GM12878 (cell line): Measurements from ENCODE around the gene MVP. TPM values are rescaled to one million over a fixed set of nuclear protein-coding genes. Genes with fewer than 3 reads are reported as not detected.

Experiments
- ATAC-seq: fragments of 200-7000 bp; cut with Tn5 transposase; 3 replicates; pipeline ENCODE4 v1.9.1; 2020; ENCODE audit warnings: mild to moderate bottlenecking, moderate library complexity
- BruUV-seq: library from RNA; stranded (reverse); fragments of 400-500 nt; replicated peaks from 2 replicates; lab custom pipeline; 2021; lab: Mats Ljungman, UMichigan
- CTCF ChIA-PET: fragments of 300-600 bp; sonication (Branson Sonifier 250); formaldehyde crosslinking; extraction: SDS; loops from one replicate; lab custom pipeline; 2021; ENCODE audit warnings: inconsistent platforms; lab: Yijun Ruan, JAX
- POLR2A ChIA-PET: fragments of 350-600 bp; formaldehyde crosslinking; extraction: SDS; loops from one replicate; lab custom pipeline; 2021; ENCODE audit warnings: inconsistent platforms; lab: Charles Lee
- RAD21 ChIA-PET: fragments of 300-600 bp; sonication (Branson Sonifier 250); formaldehyde crosslinking; loops from one replicate; lab custom pipeline; 2023; ENCODE audit warnings: antibody characterized with exemption; ENCODE audit not compliant: unreplicated experiment; lab: Charles Lee
- SMC1A ChIA-PET: fragments of 300-600 bp; sonication (Branson Sonifier 250); formaldehyde crosslinking; loops from one replicate; lab custom pipeline; 2023; ENCODE audit not compliant: unreplicated experiment, uncharacterized antibody; lab: Charles Lee
- DNase-seq: peaks from one replicate; pipeline ENCODE4 v3.0.0-alpha.2; 2011; ENCODE audit warnings: low read depth, low spot score
- FAIRE-seq: peaks from 3 replicates; lab custom pipeline; 2011; peaks lifted over from hg19 to GRCh38; lab: Jason Lieb, UNC
- H2AFZ ChIP-seq: 2 replicates; pipeline ENCODE4 v1.6.0; 2011; ENCODE audit warnings: low read depth, low read length, control low read depth; ENCODE audit not compliant: control insufficient read depth
- H3K27ac ChIP-seq: 2 replicates; pipeline ENCODE4 v1.5.1; 2011; ENCODE audit warnings: control low read depth; ENCODE audit not compliant: control insufficient read depth, insufficient read depth
- H3K27me3 ChIP-seq, 2 experiments: replicated peaks in 1 of 2; 2 replicates each; pipeline versions ENCODE4 v1.6.0 to v1.6.1; 2011; ENCODE audit warnings: low read length in 1 of 2; ENCODE audit not compliant: control insufficient read depth in 2 of 2, insufficient read depth in 2 of 2
- H3K36me3 ChIP-seq, 2 experiments: 2 replicates each; pipeline ENCODE4 v1.5.1; 2011; ENCODE audit warnings: low read length in 1 of 2; ENCODE audit not compliant: control insufficient read depth in 2 of 2, insufficient read depth in 2 of 2
- H3K4me1 ChIP-seq: 2 replicates; pipeline ENCODE4 v1.6.1; 2011; ENCODE audit warnings: mild to moderate bottlenecking, low read length, moderate library complexity, mixed read lengths; ENCODE audit not compliant: control insufficient read depth, insufficient read depth
- H3K4me2 ChIP-seq: 2 replicates; pipeline ENCODE4 v1.6.0; 2011; ENCODE audit warnings: control low read depth; ENCODE audit not compliant: control insufficient read depth, insufficient read depth
- H3K4me3 ChIP-seq: fragments of 200-600 bp; sonication (generic); 2 replicates; pipeline ENCODE4 v1.5.1; 2016
- H3K79me2 ChIP-seq: 2 replicates; pipeline ENCODE4 v1.6.0; 2011; ENCODE audit warnings: low read length; ENCODE audit not compliant: control insufficient read depth, insufficient read depth
- H3K9ac ChIP-seq: 2 replicates; pipeline ENCODE4 v1.8.0; 2011; ENCODE audit warnings: low read length, control low read depth, mixed read lengths; ENCODE audit not compliant: control insufficient read depth, insufficient read depth
- H3K9me3 ChIP-seq: replicated peaks from 3 replicates; pipeline ENCODE4 v1.5.1; 2011; ENCODE audit warnings: mild to moderate bottlenecking, low read length; ENCODE audit not compliant: control insufficient read depth, insufficient read depth
- H4K20me1 ChIP-seq: 2 replicates; pipeline ENCODE4 v1.6.0; 2011; ENCODE audit not compliant: control insufficient read depth, insufficient read depth
- CTCF ChIP-seq, 3 experiments: IDR thresholded peaks in 2 of 3; conservative IDR thresholded peaks in 1 of 3; 2 replicates each; pipeline ENCODE4 v1.5.1; 2011; ENCODE audit warnings: low read depth in 3 of 3, low read length in 3 of 3, mild to moderate bottlenecking in 3 of 3, control low read depth in 2 of 3, moderate library complexity in 2 of 3, inconsistent platforms in 1 of 3, mixed read lengths in 1 of 3; ENCODE audit not compliant: control insufficient read depth in 2 of 3, insufficient read depth in 1 of 3; ENCODE audit errors: extremely low read depth in 1 of 3
- E2F8 ChIP-seq: fragments of 450-650 bp; IDR thresholded peaks from 2 replicates; pipeline ENCODE4 v1.6.1; 2018; ENCODE audit warnings: mild to moderate bottlenecking, low read depth, moderate library complexity; ENCODE audit not compliant: partially characterized antibody
- E4F1 ChIP-seq: fragments of 450-650 bp; IDR thresholded peaks from 2 replicates; pipeline ENCODE4 v1.6.1; 2018; ENCODE audit warnings: borderline replicate concordance, mild to moderate bottlenecking; ENCODE audit not compliant: partially characterized antibody
- EGR1 ChIP-seq, 2 experiments: IDR thresholded peaks; 1 replicate in 1 of 2; 2 replicates in 1 of 2; pipeline ENCODE4 v1.6.1; 2011 to 2012; ENCODE audit warnings: low read depth in 2 of 2, low read length in 2 of 2, borderline replicate concordance in 1 of 2, mild to moderate bottlenecking in 1 of 2, moderate library complexity in 1 of 2
- EZH2 ChIP-seq: IDR thresholded peaks from 2 replicates; pipeline ENCODE4 v1.6.1; 2012; ENCODE audit warnings: low read depth, mild to moderate bottlenecking, control low read depth, inconsistent platforms, low read length, borderline replicate concordance; ENCODE audit not compliant: control insufficient read depth
- IRF4 ChIP-seq: IDR thresholded peaks from 2 replicates; pipeline ENCODE4 v1.6.1; 2011; ENCODE audit warnings: low read depth, low read length
- MTA3 ChIP-seq: IDR thresholded peaks from 2 replicates; pipeline ENCODE4 v1.6.1; 2012; ENCODE audit warnings: low read length, inconsistent platforms, borderline replicate concordance
- NR2C1 ChIP-seq: fragments of 450-650 bp; IDR thresholded peaks from 2 replicates; pipeline ENCODE4 v1.6.1; 2017; ENCODE audit warnings: antibody characterized with exemption, mild to moderate bottlenecking, moderate library complexity
- NR2F1 ChIP-seq: fragments of 450-650 bp; conservative IDR thresholded peaks from 2 replicates; pipeline ENCODE4 v1.6.1; 2017; ENCODE audit warnings: mild to moderate bottlenecking
- PML ChIP-seq: IDR thresholded peaks from 2 replicates; pipeline ENCODE4 v1.6.1; 2012; ENCODE audit warnings: low read length, inconsistent platforms
- SIN3A ChIP-seq: IDR thresholded peaks from 2 replicates; pipeline ENCODE4 v1.6.1; 2012; ENCODE audit warnings: low read depth, low read length, improper control_type of control experiment
- TBL1XR1 ChIP-seq: IDR thresholded peaks from 2 replicates; pipeline ENCODE4 v1.6.1; 2012; ENCODE audit warnings: low read depth, low read length, improper control_type of control experiment
- ZNF274 ChIP-seq: IDR thresholded peaks from one replicate; pipeline ENCODE4 v1.8.0; 2011; ENCODE audit not compliant: insufficient read length, insufficient read depth
- WGBS: methylation state at CpG from one replicate; pipeline ENCODE4 v1.1.6; 2016; ENCODE audit warnings: low lambda C conversion rate; ENCODE audit not compliant: insufficient replicate concordance, insufficient coverage; ENCODE audit errors: missing lambda C conversion rate; 5-methylcytosine and 5-hydroxymethylcytosine counted together
- in situ Hi-C: fragments of 300-500 bp; cut with MboI; formaldehyde crosslinking; loops from 9 replicates; pipeline ENCODE4 v1.14.3; 2018; ENCODE audit warnings: mixed read lengths
- intact Hi-C: fragments of 100-400 bp; cut with micrococcal nuclease; formaldehyde crosslinking; loops from one replicate; pipeline ENCODE4 v1.14.2; 2022; ENCODE audit not compliant: unreplicated experiment
- polyA plus RNA-seq, 11 experiments: library from polyadenylated mRNA; depleted of rRNA in 4 of 11; unstranded in 6 of 11; stranded (reverse) in 5 of 11; fragments of >200 nt; fragmentation: Nextera tagmentation in 4 of 11; fragmentation: Illumina TruSeq in 1 of 11; extraction: Ambion mirVana in 4 of 11; extraction: Trizol in 1 of 11; gene quantifications; 1 replicate in 1 of 11; 2 replicates in 10 of 11; pipeline versions ENCODE4 v1.2.1 to v1.2.3, GENCODE V29; 2011 to 2016; ENCODE audit warnings: inconsistent platforms in 2 of 11, missing spikeins in 2 of 11, low read depth in 1 of 11
- total RNA-seq, 4 experiments: library from RNA; depleted of rRNA in 3 of 4; stranded (reverse); fragments of >200 nt in 3 of 4; fragmentation: Illumina TruSeq in 1 of 4; extraction: Trizol in 1 of 4; gene quantifications; 2 replicates each; pipeline versions ENCODE4 v1.2.1 to v1.2.3, GENCODE V29; 2013 to 2021

MVP gene
- total and polyA plus RNA-seq, 10 of the 15 experiments (the other 5 are each of a cell fraction or from before 2014, with no cell fraction given), result 0.98 to 74.2 (median 54.7) TPM

GRCh38 chr16:29813644-29814562 is 6.4 kb upstream of the MVP start:
- Histone ChIP-seq H3K4me3 (no peak overlapping the region), H3K4me2 (no peak overlapping the region), H3K9ac (no peak overlapping the region), H2AFZ (no peak overlapping the region), H3K27me3 (no peaks in the 10 kb centered on the region), H3K4me1 (peaks cover 28% of the 10 kb centered on the region), H3K36me3 (peaks cover 6 to 10% of the 10 kb centered on the region in 2 experiments; a peak in 2 of 4 replicates), H3K9me3 (no peaks in the 10 kb centered on the region), H3K27ac (no peak overlapping the region), H4K20me1 (no peaks in the 10 kb centered on the region), H3K79me2 (peaks cover 20% of the 10 kb centered on the region)
- WGBS, result 80% methylated on average over 24 of the region's 24 CpGs
- RAD21 ChIA-PET, result interaction anchor here (0.6 kb wide), 3 partner anchors 29 to 150 kb away, joined by 3 to 4 read pairs (median 3); no protein-coding TSS in a partner anchor
- SMC1A ChIA-PET, result no interaction called here
- in situ Hi-C loops, result no loop called here
- FAIRE-seq, result no peak
- POLR2A ChIA-PET, result interaction anchor here (0.6 to 1.7 kb wide), 2 partner anchors 10 to 200 kb away, joined by 4 to 9 read pairs; no protein-coding TSS in a partner anchor
- TF ChIP-seq E4F1, result no peak
- no peak for TF ChIP-seq IRF4
- no peak for TF ChIP-seq ZNF274
- no peak for TF ChIP-seq PML
- TF ChIP-seq EZH2, result no peak
- TF ChIP-seq MTA3, result no peak
- no peak for TF ChIP-seq TBL1XR1
- no peak for TF ChIP-seq CTCF (IDR thresholded peaks at IDR 0.05 in 2 of 3, conservative IDR thresholded peaks at IDR 0.05 in 1 of 3; ENCODE audit: control insufficient read depth in 2 of 3, extremely low read depth in 1 of 3, insufficient read depth in 1 of 3, low read depth in 3 of 3, low read length in 3 of 3)
- TF ChIP-seq SIN3A, result no peak
- no peak for TF ChIP-seq E2F8
- no peak for TF ChIP-seq NR2F1
- TF ChIP-seq EGR1 (IDR thresholded peaks at IDR 0.05; ENCODE audit: borderline replicate concordance in 1 of 2, low read depth in 2 of 2, low read length in 2 of 2), result no peak
- TF ChIP-seq NR2C1, result no peak
- CTCF ChIA-PET, result interaction anchor here (0.7 kb wide), 1 partner anchor 34 kb away, joined by 3 read pairs; no protein-coding TSS in a partner anchor
- DNase-seq, result no peak
- intact Hi-C loops, result no loop called here
- no TSS peak for BruUV-seq
- no peak for ATAC-seq
